T47D (cell line): ENCODE measurements around the gene SERINC2.
"Not testable (repeated sequence)": the region's sequence is repeated elsewhere in the genome, so short reads cannot be mapped to it uniquely, and the experiment has no call there.

Experiments used
- DNase-seq, 2 experiments: peaks; one replicate each; pipeline versions ENCODE4 v3.0.0 to v3.0.0-alpha.2; 2011 to 2012; ENCODE audit warnings: low read depth in 1 of 2, low spot score in 1 of 2
- JUND ChIP-seq: IDR thresholded peaks from 2 replicates; pipeline ENCODE4 v1.6.1; 2012; ENCODE audit warnings: low read depth
- in situ Hi-C: cut with HindIII; loops from 2 replicates; pipeline ENCODE4 v1.10.0; 2016; ENCODE audit warnings: low sequenced_read_pairs, low pct_unique_long_range_greater_than_20kb

The SERINC2 gene

GRCh38 chr1:31478167-31478566 is 65.2 kb downstream of the SERINC2 start:
- DNase-seq: no peak
- in situ Hi-C loops: no loop called here
- no peak for TF ChIP-seq JUND

GRCh38 chr1:31479811-31480210 is 66.8 kb downstream of the SERINC2 start:
- in situ Hi-C loops: no loop called here
- no peak for TF ChIP-seq JUND
- DNase-seq: no peak

DNA sequence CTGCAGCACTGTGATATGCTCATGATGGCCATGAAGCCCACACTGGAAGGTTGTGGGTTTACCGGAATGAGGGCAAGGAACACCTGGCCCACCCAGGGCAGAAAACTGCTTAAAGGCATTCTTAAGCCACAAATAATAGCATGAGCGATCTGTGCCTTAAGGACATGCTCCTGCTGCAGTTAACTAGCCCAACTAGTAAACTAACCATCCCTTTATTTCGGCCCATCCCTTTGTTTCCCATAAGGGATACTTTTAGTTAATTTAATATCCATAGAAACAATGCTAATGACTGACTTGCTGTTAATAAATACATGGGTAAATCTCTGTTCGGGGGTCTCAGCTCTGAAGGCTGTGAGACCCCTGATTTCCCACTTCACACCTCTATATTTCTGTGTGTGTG is 67.4 kb downstream of the SERINC2 start:
- in situ Hi-C loops, DNase-seq: not testable (repeated sequence)

- in situ Hi-C loops: no loop called here
- no peak for DNase-seq
- TF ChIP-seq JUND: no peak
These were observed 69.5 kb downstream of the SERINC2 start for GRCh38 chr1:31482482-31483011.

- TF ChIP-seq JUND: no peak
- DNase-seq: no peak
- in situ Hi-C loops: no loop called here
These were observed 70.3 kb downstream of the SERINC2 start for GRCh38 chr1:31483012-31483946.
